Right atrium auricular region (tissue), 2 donors: ENCODE data around the gene FOXC2. TPM values are rescaled to one million over a fixed set of nuclear protein-coding genes. Genes with fewer than 3 reads are reported as not detected.

Experiments used
- DNase-seq: peaks from one replicate; pipeline ENCODE4 v3.0.0-alpha.2; 2019; ENCODE audit warnings: low spot score
- H3K27ac ChIP-seq, 2 donors: fragments of 200-600 bp; sonication (generic); 1 replicate in 1 of 2; 2 replicates in 1 of 2; pipeline ENCODE4 v1.5.1; 2016 to 2019
- H3K27me3 ChIP-seq, 2 donors: fragments of 200-600 bp; sonication (generic); one replicate each; pipeline versions ENCODE4 v1.5.1 to v1.6.0; 2017 to 2019
- H3K36me3 ChIP-seq: fragments of 200-600 bp; sonication (generic); one replicate; pipeline ENCODE4 v1.5.1; 2016
- H3K4me1 ChIP-seq, 2 donors: fragments of 200-600 bp; sonication (generic); one replicate each; pipeline versions ENCODE4 v1.5.1 to v1.6.0; 2017 to 2019
- H3K4me3 ChIP-seq, 2 donors: fragments of 200-600 bp; sonication (generic); 1 replicate in 1 of 2; 2 replicates in 1 of 2; pipeline ENCODE4 v1.5.1; 2017 to 2019; ENCODE audit warnings: mild to moderate bottlenecking in 1 of 2, moderate library complexity in 1 of 2
- H3K9me3 ChIP-seq, 2 donors: fragments of 200-600 bp; sonication (generic); one replicate each; pipeline ENCODE4 v1.5.1; 2019
- CTCF ChIP-seq, 2 donors: fragments of 200-600 bp; sonication (generic); IDR thresholded peaks; one replicate each; pipeline ENCODE4 v1.5.1; 2019; ENCODE audit warnings: antibody characterized with exemption in 2 of 2
- total RNA-seq, 2 donors: library from RNA; depleted of rRNA; stranded (reverse); fragments of >200 nt; gene quantifications; one replicate each; pipeline ENCODE4 v1.1.0, GENCODE V29; 2016

FOXC2 gene
- total RNA-seq, 2 donors from 2014 or later, result 2.6 to 2.9 TPM

DNA sequence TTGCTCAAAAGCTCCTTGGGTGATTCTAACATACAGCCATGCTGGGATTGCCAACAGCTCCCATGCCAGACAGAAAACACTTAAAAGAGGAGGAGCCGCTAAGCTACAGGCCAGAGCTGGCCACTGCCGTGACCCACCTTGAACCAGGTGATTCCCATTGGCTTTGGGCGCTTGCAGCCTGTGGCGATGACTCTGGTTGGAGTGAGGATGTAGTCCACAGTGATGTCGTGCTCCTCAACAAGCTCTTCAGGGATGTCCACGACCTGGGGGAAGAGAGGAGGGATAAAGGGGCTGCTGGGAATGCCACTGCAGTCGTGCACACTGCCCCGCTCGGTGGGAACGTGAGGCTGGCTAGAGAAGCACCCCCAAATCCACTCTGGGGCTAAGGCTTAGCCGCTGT lies 25.1 kb upstream of the FOXC2 start:
- H3K4me3 ChIP-seq, result no peak overlapping the region
- no peak for DNase-seq
- no peak for TF ChIP-seq CTCF (IDR thresholded peaks at IDR 0.05)
- peaks cover 64% of the 10 kb centered on the region for H3K36me3 ChIP-seq
- no peak overlapping the region for H3K27ac ChIP-seq
- H3K4me1 ChIP-seq, result no peaks in the 10 kb centered on the region
- no peaks in the 10 kb centered on the region for H3K9me3 ChIP-seq
- no peaks in the 10 kb centered on the region for H3K27me3 ChIP-seq

- Histone ChIP-seq H3K4me1 (no peaks in the 10 kb centered on the region), H3K27ac (no peak overlapping the region), H3K36me3 (peaks cover 58% of the 10 kb centered on the region), H3K27me3 (no peaks in the 10 kb centered on the region), H3K4me3 (no peak overlapping the region), H3K9me3 (no peaks in the 10 kb centered on the region)
- no peak for TF ChIP-seq CTCF (IDR thresholded peaks at IDR 0.05)
- no peak for DNase-seq
Observed at GRCh38 chr16:86542756-86543750, 23.6 kb upstream of the FOXC2 start.

- no peak overlapping the region for H3K27ac ChIP-seq
Observed at GRCh38 chr16:86545481-86545880, 21.1 kb upstream of the FOXC2 start.

DNA sequence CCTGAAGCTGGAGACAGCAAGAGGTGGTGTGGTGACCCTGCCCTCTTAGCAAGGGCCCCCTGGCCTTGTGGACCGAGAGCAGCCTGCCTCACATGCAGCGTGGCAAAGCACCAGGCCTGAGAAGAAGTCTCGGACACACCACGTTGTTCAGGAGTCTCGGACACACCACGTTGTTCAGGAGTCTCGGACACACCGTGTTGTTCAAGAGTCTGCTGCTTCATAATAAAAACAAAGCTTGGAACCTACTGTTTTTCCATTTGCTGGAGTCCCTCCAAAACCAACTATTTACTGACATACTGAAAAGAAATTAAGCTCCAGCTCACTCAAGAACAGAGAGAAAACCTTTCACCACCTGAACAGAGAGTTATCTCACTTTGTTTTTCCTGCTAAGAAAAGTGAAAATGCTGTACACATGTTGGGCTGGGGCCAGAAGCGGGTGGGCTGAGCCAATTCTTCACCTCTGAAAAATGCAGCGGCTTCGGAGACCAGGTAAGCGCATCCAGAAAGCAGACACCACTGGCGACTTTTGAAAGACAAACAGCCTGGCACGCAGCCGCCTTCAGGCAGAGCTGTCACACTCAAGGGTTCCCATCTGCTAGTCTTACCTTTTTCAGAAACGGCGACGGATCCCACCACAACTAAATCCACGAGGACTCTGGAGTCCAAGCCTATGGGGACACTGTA lies 20.5 kb upstream of the FOXC2 start:
- Histone ChIP-seq H3K4me3 (no peak overlapping the region), H3K4me1 (no peaks in the 10 kb centered on the region), H3K27me3 (no peaks in the 10 kb centered on the region), H3K36me3 (peaks cover 30% of the 10 kb centered on the region), H3K9me3 (no peaks in the 10 kb centered on the region), H3K27ac (no peak overlapping the region)
- DNase-seq, result no peak
- no peak for TF ChIP-seq CTCF (IDR thresholded peaks at IDR 0.05)

More at GRCh38 chr16:86545481-86545880, 21.1 kb upstream of the FOXC2 start:
- H3K4me3 ChIP-seq, result no peak overlapping the region
- no peaks in the 10 kb centered on the region for H3K27me3 ChIP-seq
- no peak for DNase-seq
- no peak for TF ChIP-seq CTCF (IDR thresholded peaks at IDR 0.05)
- no peaks in the 10 kb centered on the region for H3K4me1 ChIP-seq
- peaks cover 35% of the 10 kb centered on the region for H3K36me3 ChIP-seq
- H3K9me3 ChIP-seq, result no peaks in the 10 kb centered on the region

- no peaks in the 10 kb centered on the region for H3K4me1 ChIP-seq
- no peak for TF ChIP-seq CTCF (IDR thresholded peaks at IDR 0.05)
- no peak overlapping the region for H3K27ac ChIP-seq
- H3K36me3 ChIP-seq, result peaks cover 25% of the 10 kb centered on the region
- H3K9me3 ChIP-seq, result no peaks in the 10 kb centered on the region
- H3K4me3 ChIP-seq, result no peak overlapping the region
- DNase-seq, result no peak
- H3K27me3 ChIP-seq, result no peaks in the 10 kb centered on the region
Observed at GRCh38 chr16:86546638-86547013, 20.0 kb upstream of the FOXC2 start.
